Measurements from ENCODE around the gene MSH6. TPM values are rescaled to one million over a fixed set of nuclear protein-coding genes. Genes with fewer than 3 reads are reported as not detected.

The MSH6 gene
- total and polyA plus RNA-seq, 2 of the 8 experiments (the other 6 are each of a cell fraction or from before 2014, with no cell fraction given): 45.8 to 301 TPM

GRCh38 chr2:47767497-47767844 lies 15.5 kb upstream of the MSH6 start (continued):
- no peak for TF ChIP-seq CHD2 (IDR thresholded peaks at IDR 0.05; ENCODE audit: low read length)

Data from H1 (cell line).